Trophoblast cell (in vitro differentiated cells and primary cell): Measurements from ENCODE around the gene RARB.

Experiments used
- DNase-seq, 2 donors: peaks; one replicate each; pipeline ENCODE4 v3.0.0-alpha.2; 2016
- H2AFZ ChIP-seq: 2 replicates; pipeline ENCODE4 v1.6.1; 2013; ENCODE audit warnings: low read length, moderate library complexity, mild to moderate bottlenecking; ENCODE audit not compliant: insufficient read depth, poor library complexity
- H2AK5ac ChIP-seq: 2 replicates; pipeline ENCODE4 v1.6.1; 2013; ENCODE audit warnings: mild to moderate bottlenecking, low read length
- H2BK120ac ChIP-seq: 2 replicates; pipeline ENCODE4 v1.6.1; 2013; ENCODE audit warnings: low read length, mild to moderate bottlenecking, moderate library complexity; ENCODE audit not compliant: insufficient read depth, poor library complexity
- H2BK12ac ChIP-seq: 2 replicates; pipeline ENCODE4 v1.6.1; 2013; ENCODE audit warnings: mild to moderate bottlenecking, low read length, moderate library complexity
- H2BK5ac ChIP-seq: 2 replicates; pipeline ENCODE4 v1.6.1; 2013; ENCODE audit warnings: low read length, low read depth, moderate library complexity, mild to moderate bottlenecking; ENCODE audit not compliant: poor library complexity
- H3K14ac ChIP-seq: 2 replicates; pipeline ENCODE4 v1.6.1; 2013; ENCODE audit warnings: mild to moderate bottlenecking, low read length
- H3K18ac ChIP-seq: 2 replicates; pipeline ENCODE4 v1.6.1; 2013; ENCODE audit warnings: mild to moderate bottlenecking, low read length
- H3K23ac ChIP-seq: 2 replicates; pipeline ENCODE4 v1.6.1; 2013; ENCODE audit warnings: low read length
- H3K27ac ChIP-seq: 2 replicates; pipeline ENCODE4 v1.5.1; 2013; ENCODE audit warnings: low read depth, mild to moderate bottlenecking, inconsistent platforms, low read length, moderate library complexity
- H3K27me3 ChIP-seq: 2 replicates; pipeline ENCODE4 v1.6.1; 2013; ENCODE audit warnings: inconsistent platforms, mild to moderate bottlenecking, low read length, moderate library complexity; ENCODE audit not compliant: insufficient read depth
- H3K36me3 ChIP-seq, 2 experiments: 1 replicate in 1 of 2; 2 replicates in 1 of 2; pipeline ENCODE4 v1.6.1; 2013; ENCODE audit warnings: low read length in 2 of 2, mild to moderate bottlenecking in 2 of 2, moderate library complexity in 1 of 2; ENCODE audit not compliant: insufficient read depth in 2 of 2, control insufficient read depth in 1 of 2
- H3K4ac ChIP-seq: 2 replicates; pipeline ENCODE4 v1.6.1; 2013; ENCODE audit warnings: low read depth, mild to moderate bottlenecking, low read length, moderate library complexity
- H3K4me1 ChIP-seq, 2 experiments: 1 replicate in 1 of 2; 2 replicates in 1 of 2; pipeline ENCODE4 v1.6.1; 2013; ENCODE audit warnings: low read length in 2 of 2, mild to moderate bottlenecking in 2 of 2, moderate library complexity in 1 of 2; ENCODE audit not compliant: insufficient read depth in 2 of 2, control insufficient read depth in 1 of 2
- H3K4me2 ChIP-seq: 2 replicates; pipeline ENCODE4 v1.6.1; 2013; ENCODE audit warnings: inconsistent platforms, mild to moderate bottlenecking, low read length, moderate library complexity
- H3K4me3 ChIP-seq: 2 replicates; pipeline ENCODE4 v1.5.1; 2013; ENCODE audit warnings: mild to moderate bottlenecking, low read depth, low read length, inconsistent platforms
- H3K79me1 ChIP-seq: one replicate; pipeline ENCODE4 v1.6.1; 2013; ENCODE audit warnings: low read length
- H3K79me2 ChIP-seq: 2 replicates; pipeline ENCODE4 v1.6.1; 2013; ENCODE audit warnings: low read length, mild to moderate bottlenecking; ENCODE audit not compliant: control insufficient read depth, insufficient read depth, poor library complexity
- H3K9ac ChIP-seq: 2 replicates; pipeline ENCODE4 v1.6.1; 2013; ENCODE audit warnings: mild to moderate bottlenecking, low read length
- H3K9me3 ChIP-seq: 2 replicates; pipeline ENCODE4 v1.6.1; 2013; ENCODE audit warnings: low read depth, mild to moderate bottlenecking, control low read depth, inconsistent platforms, low read length; ENCODE audit not compliant: insufficient read depth
- H4K12ac ChIP-seq: 2 replicates; pipeline ENCODE4 v1.6.1; 2013; ENCODE audit warnings: low read depth, mild to moderate bottlenecking, low read length, moderate library complexity
- H4K8ac ChIP-seq: 2 replicates; pipeline ENCODE4 v1.6.1; 2013; ENCODE audit warnings: low read depth, mild to moderate bottlenecking, low read length, moderate library complexity
- H4K91ac ChIP-seq: one replicate; pipeline ENCODE4 v1.6.1; 2013; ENCODE audit warnings: low read depth, mild to moderate bottlenecking, low read length, moderate library complexity
- WGBS: extraction: QIAGEN DNeasy Blood & Tissue Kit; methylation state at CpG from one replicate; pipeline ENCODE4 v1.1.7; 2013; ENCODE audit warnings: missing lambda C conversion rate; ENCODE audit not compliant: insufficient read length, insufficient coverage; ENCODE audit errors: extremely low coverage; 5-methylcytosine and 5-hydroxymethylcytosine counted together

Gene RARB

GRCh38 chr3:25438791-25439555 lies 10.9 kb downstream of the RARB start:
- H3K79me2 ChIP-seq: no peaks in the 10 kb centered on the region
- no peak for DNase-seq
- H3K4me2 ChIP-seq: no peak overlapping the region
- no peak overlapping the region for H2BK5ac ChIP-seq
- H3K18ac ChIP-seq: peak overlapping the region; percentile 46
- no peak overlapping the region for H3K4ac ChIP-seq
- no peak overlapping the region for H2AFZ ChIP-seq
- H4K12ac ChIP-seq: no peak overlapping the region
- H2AK5ac ChIP-seq: no peak overlapping the region
- H3K27ac ChIP-seq: no peak overlapping the region
- WGBS: no CpG with 5 or more reads among the region's 6 CpGs
- H4K91ac ChIP-seq: peak overlapping the region; percentile 33
- H2BK12ac ChIP-seq: no peak overlapping the region
- H3K9me3 ChIP-seq: peaks cover 2% of the 10 kb centered on the region
- H3K23ac ChIP-seq: no peak overlapping the region
- no peak overlapping the region for H4K8ac ChIP-seq
- peaks cover 2 to 7% of the 10 kb centered on the region in 2 experiments for H3K4me1 ChIP-seq
- H3K27me3 ChIP-seq: no peaks in the 10 kb centered on the region
- no peak overlapping the region for H2BK120ac ChIP-seq
- peaks cover 0 to 2% of the 10 kb centered on the region in 2 experiments for H3K36me3 ChIP-seq
- H3K14ac ChIP-seq: no peak overlapping the region
- H3K4me3 ChIP-seq: no peak overlapping the region
- H3K79me1 ChIP-seq: peaks cover 5% of the 10 kb centered on the region
- H3K9ac ChIP-seq: no peak overlapping the region

- peaks cover 4% of the 10 kb centered on the region for H3K79me1 ChIP-seq
- peak in 1 of 2 donors; percentile 31 for DNase-seq
- no peak overlapping the region for H2BK5ac ChIP-seq
- no peak overlapping the region for H2AK5ac ChIP-seq
- no peak overlapping the region for H3K4me2 ChIP-seq
- no peak overlapping the region for H3K9ac ChIP-seq
- no peak overlapping the region for H3K4me3 ChIP-seq
- peak overlapping the region; percentile 2 for H4K8ac ChIP-seq
- H3K27ac ChIP-seq: no peak overlapping the region
- no peaks in the 10 kb centered on the region for H3K27me3 ChIP-seq
- peaks cover 2% of the 10 kb centered on the region for H3K9me3 ChIP-seq
- H2AFZ ChIP-seq: no peak overlapping the region
- peaks cover 0 to 2% of the 10 kb centered on the region in 2 experiments for H3K36me3 ChIP-seq
- H3K4me1 ChIP-seq: peaks cover 2 to 7% of the 10 kb centered on the region in 2 experiments
- no peak overlapping the region for H2BK120ac ChIP-seq
- no CpG with 5 or more reads among the region's 17 CpGs for WGBS
- H3K14ac ChIP-seq: no peak overlapping the region
- no peak overlapping the region for H3K23ac ChIP-seq
- no peak overlapping the region for H4K12ac ChIP-seq
- H2BK12ac ChIP-seq: no peak overlapping the region
- H3K79me2 ChIP-seq: no peaks in the 10 kb centered on the region
- H3K4ac ChIP-seq: no peak overlapping the region
- no peak overlapping the region for H3K18ac ChIP-seq
- no peak overlapping the region for H4K91ac ChIP-seq
Observed at GRCh38 chr3:25441234-25441856, 13.3 kb downstream of the RARB start.

DNA sequence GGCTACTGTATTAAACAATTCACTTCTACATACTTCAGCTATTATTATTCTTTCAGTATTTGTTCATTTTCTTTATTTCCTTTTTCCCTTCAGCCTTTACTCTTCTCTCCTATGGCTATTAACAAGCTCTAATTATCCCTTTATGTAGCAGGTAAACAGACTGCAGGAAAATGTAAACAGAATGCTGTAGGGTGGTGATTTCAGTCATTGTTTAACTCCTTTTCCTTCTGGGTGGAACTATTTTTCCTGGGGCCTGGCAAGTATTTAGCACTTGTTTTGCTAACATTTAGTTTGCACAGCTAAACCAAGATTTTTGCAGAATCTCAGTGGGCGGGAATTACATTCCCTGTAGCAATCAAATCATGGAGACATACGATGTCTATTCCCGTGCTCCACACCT lies 14.4 kb downstream of the RARB start:
- Histone ChIP-seq H3K18ac (no peak overlapping the region), H3K27me3 (no peaks in the 10 kb centered on the region), H2BK12ac (no peak overlapping the region), H3K9me3 (peaks cover 2% of the 10 kb centered on the region), H4K12ac (no peak overlapping the region), H2BK5ac (no peak overlapping the region), H3K79me2 (no peaks in the 10 kb centered on the region), H3K14ac (no peak overlapping the region), H3K27ac (no peak overlapping the region), H3K23ac (no peak overlapping the region), H2AK5ac (no peak overlapping the region), H3K79me1 (peaks cover 8% of the 10 kb centered on the region), H3K4me1 (peaks cover 5 to 11% of the 10 kb centered on the region in 2 experiments), H4K8ac (no peak overlapping the region), H3K36me3 (peaks cover 0 to 2% of the 10 kb centered on the region in 2 experiments), H3K4me3 (no peak overlapping the region), H2BK120ac (no peak overlapping the region), H4K91ac (no peak overlapping the region), H3K4me2 (no peak overlapping the region), H3K9ac (no peak overlapping the region), H2AFZ (no peak overlapping the region), H3K4ac (no peak overlapping the region)
- no CpG with 5 or more reads among the region's 3 CpGs for WGBS
- DNase-seq: no peak

GRCh38 chr3:25444273-25444672 lies 16.2 kb downstream of the RARB start:
- no peak for DNase-seq
- Histone ChIP-seq H2AK5ac (no peak overlapping the region), H3K4me2 (no peak overlapping the region)

More at GRCh38 chr3:25444273-25444672, 16.2 kb downstream of the RARB start:
- H3K14ac ChIP-seq: no peak overlapping the region
- no peak overlapping the region for H2BK5ac ChIP-seq
- H3K36me3 ChIP-seq: peaks cover 0 to 2% of the 10 kb centered on the region in 2 experiments
- peaks cover 4 to 14% of the 10 kb centered on the region in 2 experiments for H3K4me1 ChIP-seq
- H3K18ac ChIP-seq: no peak overlapping the region
- H4K91ac ChIP-seq: no peak overlapping the region
- no peak overlapping the region for H3K27ac ChIP-seq
- WGBS: no CpG with 5 or more reads among the region's 2 CpGs
- no peak overlapping the region for H2AFZ ChIP-seq
- H3K4ac ChIP-seq: no peak overlapping the region
- H4K8ac ChIP-seq: no peak overlapping the region
- H3K23ac ChIP-seq: no peak overlapping the region
- no peak overlapping the region for H4K12ac ChIP-seq
- peaks cover 2% of the 10 kb centered on the region for H3K9me3 ChIP-seq
- H3K27me3 ChIP-seq: no peaks in the 10 kb centered on the region
- H3K79me1 ChIP-seq: peaks cover 15% of the 10 kb centered on the region
- H3K4me3 ChIP-seq: no peak overlapping the region
- no peak overlapping the region for H2BK12ac ChIP-seq
- no peak overlapping the region for H2BK120ac ChIP-seq
- no peaks in the 10 kb centered on the region for H3K79me2 ChIP-seq
- H3K9ac ChIP-seq: no peak overlapping the region
